22Rv1 (cell line): Measurements from ENCODE around the gene KLF13.

Experiments
- ZFX ChIP-seq: fragments of 450-650 bp; IDR thresholded peaks from 2 replicates; pipeline ENCODE4 v1.6.1; 2017; ENCODE audit warnings: antibody characterized with exemption, borderline replicate concordance
- TF ChIP-seq, protein P1 (sequence below): fragments of 450-650 bp; IDR thresholded peaks from 2 replicates; pipeline ENCODE4 v1.5.1; 2017; ENCODE audit warnings: mild to moderate bottlenecking

DNA sequence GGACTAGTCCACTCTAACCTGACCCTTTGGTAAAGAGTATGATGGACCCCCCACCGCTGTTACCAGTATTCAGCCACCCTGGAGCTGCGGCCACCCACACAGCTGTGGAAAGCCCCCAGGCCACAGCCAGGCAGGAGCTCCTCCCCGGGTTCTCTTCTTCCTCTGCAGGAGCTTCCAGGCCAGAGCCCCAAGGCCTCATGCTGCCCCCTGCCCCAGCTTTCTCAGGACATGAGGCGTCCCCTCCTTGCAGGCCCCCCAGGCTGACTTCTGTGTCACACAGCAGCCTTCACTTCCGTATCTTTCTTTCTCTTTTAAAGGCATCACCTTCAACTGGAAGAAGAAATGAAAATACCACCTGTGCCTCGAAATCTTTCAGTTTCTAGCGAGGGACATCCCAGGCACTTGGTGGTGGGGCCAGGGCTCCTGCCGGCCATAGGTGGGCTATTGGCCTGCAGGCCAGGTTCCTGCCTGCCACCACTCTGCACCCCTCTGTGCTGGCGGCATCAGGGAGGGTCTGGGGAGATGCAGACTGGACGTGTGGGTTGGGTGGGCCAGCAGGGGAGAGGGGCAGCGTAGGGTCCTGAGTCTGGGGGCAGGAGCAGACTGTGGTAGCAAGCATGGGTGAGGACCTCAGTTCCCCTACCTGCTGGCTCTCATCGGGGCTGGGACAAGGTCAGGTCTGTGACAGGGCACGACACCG lies 19.9 kb downstream of the KLF13 start:
- TF ChIP-seq, protein P1, sequence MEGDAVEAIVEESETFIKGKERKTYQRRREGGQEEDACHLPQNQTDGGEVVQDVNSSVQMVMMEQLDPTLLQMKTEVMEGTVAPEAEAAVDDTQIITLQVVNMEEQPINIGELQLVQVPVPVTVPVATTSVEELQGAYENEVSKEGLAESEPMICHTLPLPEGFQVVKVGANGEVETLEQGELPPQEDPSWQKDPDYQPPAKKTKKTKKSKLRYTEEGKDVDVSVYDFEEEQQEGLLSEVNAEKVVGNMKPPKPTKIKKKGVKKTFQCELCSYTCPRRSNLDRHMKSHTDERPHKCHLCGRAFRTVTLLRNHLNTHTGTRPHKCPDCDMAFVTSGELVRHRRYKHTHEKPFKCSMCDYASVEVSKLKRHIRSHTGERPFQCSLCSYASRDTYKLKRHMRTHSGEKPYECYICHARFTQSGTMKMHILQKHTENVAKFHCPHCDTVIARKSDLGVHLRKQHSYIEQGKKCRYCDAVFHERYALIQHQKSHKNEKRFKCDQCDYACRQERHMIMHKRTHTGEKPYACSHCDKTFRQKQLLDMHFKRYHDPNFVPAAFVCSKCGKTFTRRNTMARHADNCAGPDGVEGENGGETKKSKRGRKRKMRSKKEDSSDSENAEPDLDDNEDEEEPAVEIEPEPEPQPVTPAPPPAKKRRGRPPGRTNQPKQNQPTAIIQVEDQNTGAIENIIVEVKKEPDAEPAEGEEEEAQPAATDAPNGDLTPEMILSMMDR: no peak
- no peak for TF ChIP-seq ZFX
